Measurements from ENCODE around the gene HOXD8. TPM values are rescaled to one million over a fixed set of nuclear protein-coding genes. Genes with fewer than 3 reads are reported as not detected.

The HOXD8 gene
- total and polyA plus RNA-seq, 8 donors = 0.32 to 2.9 (median 1.8) TPM

DNA sequence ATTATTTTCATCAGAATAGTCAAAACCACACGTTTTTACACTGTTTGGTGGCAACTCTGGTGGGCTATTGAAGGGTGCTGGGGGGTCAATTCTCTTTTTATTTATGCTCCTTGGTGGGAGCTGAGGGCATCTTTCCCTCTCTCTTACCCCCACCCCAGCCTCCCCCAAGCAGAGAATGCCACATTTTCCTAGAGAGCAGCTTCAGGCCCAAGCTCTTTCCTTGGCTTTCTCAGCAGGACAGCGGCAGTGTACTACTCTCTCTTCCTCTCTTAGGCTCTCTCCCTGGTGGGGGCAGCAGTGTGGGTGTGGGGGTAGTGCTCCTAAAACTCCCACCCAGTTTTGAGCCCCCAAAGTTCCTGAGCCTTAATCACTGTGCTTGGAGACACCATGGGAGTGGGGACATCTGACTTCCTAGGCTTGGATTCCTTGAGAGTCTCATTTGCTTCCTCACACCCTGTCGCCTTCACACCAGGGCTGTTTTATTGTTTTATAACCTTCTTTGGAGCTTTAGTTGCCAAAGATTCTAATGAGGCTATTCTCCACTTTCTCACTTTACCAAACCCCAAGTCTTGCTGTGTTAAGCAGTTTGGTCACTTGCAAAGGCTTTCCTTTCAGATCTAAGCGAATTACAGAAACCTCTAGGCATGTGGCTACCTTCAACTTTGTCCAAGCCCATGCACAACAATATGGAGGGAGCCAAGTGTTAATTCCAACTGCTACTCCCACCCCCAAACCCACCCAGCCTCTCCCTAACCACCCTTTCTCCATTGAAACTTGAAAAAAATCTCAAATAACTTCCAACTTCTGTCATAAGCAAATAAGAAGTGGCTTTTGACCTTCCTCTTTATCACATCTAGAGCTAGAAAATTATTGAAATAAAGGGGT is 15.8 kb downstream of the HOXD8 start:
- peaks cover 0 to 6% of the 10 kb centered on the region in 2 donors for H3K4me1 ChIP-seq
- TF ChIP-seq, protein P1, sequence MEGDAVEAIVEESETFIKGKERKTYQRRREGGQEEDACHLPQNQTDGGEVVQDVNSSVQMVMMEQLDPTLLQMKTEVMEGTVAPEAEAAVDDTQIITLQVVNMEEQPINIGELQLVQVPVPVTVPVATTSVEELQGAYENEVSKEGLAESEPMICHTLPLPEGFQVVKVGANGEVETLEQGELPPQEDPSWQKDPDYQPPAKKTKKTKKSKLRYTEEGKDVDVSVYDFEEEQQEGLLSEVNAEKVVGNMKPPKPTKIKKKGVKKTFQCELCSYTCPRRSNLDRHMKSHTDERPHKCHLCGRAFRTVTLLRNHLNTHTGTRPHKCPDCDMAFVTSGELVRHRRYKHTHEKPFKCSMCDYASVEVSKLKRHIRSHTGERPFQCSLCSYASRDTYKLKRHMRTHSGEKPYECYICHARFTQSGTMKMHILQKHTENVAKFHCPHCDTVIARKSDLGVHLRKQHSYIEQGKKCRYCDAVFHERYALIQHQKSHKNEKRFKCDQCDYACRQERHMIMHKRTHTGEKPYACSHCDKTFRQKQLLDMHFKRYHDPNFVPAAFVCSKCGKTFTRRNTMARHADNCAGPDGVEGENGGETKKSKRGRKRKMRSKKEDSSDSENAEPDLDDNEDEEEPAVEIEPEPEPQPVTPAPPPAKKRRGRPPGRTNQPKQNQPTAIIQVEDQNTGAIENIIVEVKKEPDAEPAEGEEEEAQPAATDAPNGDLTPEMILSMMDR (IDR thresholded peaks at IDR 0.05) = no peak
- intact Hi-C loops (cut with DNase I) = loop anchor here in 1 of 2 donors (10.0 kb wide), 1 partner anchor 309 kb away; no protein-coding TSS in a partner anchor
- H3K36me3 ChIP-seq = no peaks in the 10 kb centered on the region
- H3K9me3 ChIP-seq = no peaks in the 10 kb centered on the region
- H3K27me3 ChIP-seq = peaks cover 69 to 100% of the 10 kb centered on the region in 2 donors
- H3K27ac ChIP-seq = no peak overlapping the region
- no peak overlapping the region for H3K4me3 ChIP-seq
- DNase-seq (no peak), ATAC-seq (no peak)

DNA sequence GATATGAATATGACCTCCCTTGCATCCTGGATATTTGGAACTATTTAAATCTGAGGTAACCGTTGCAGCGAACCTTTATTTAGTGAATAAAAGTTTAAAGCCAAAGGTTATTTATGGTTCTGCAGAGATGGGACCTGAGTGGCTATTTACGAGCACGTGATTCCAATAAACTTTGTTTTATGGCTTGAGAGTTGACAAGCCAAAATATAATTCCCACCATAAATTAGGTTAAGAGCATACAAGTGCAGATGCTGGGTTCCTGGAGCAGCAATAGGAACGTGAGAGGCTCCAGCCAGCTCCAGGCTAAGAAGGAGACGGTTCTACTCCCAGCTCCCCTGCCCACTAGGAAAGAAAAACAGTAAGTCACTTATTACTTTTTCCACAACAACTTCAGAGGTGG is 16.6 kb downstream of the HOXD8 start:
- Histone ChIP-seq H3K36me3 (no peaks in the 10 kb centered on the region), H3K27me3 (peaks cover 71 to 100% of the 10 kb centered on the region in 2 donors), H3K27ac (no peak overlapping the region), H3K4me3 (no peak overlapping the region), H3K4me1 (no peaks in the 10 kb centered on the region), H3K9me3 (no peaks in the 10 kb centered on the region)
- TF ChIP-seq, protein P1 (IDR thresholded peaks at IDR 0.05) = no peak
- DNase-seq = no peak
- ATAC-seq = no peak
- intact Hi-C loops (cut with DNase I) = loop anchor here in 1 of 2 donors (10.0 kb wide), 1 partner anchor 309 kb away; no protein-coding TSS in a partner anchor

DNA sequence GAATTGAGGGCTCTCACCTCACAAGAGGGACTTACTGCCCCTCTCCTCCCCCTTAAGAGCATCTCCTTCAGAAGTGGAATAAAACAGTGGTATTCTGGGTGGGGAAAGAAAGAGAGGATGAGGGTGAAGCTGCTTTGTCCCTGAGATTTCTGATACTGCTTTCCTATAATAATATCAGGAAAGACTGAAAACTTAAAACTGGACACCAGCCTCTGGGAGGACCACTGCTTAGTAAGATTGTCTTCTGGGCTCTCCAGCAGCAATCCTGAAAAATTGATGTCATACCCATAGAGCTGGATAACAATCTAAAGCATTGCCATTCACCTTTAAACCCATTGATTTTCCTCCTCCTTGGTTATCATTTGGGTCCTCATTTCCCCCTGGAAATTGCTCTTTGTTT is 17.1 kb downstream of the HOXD8 start:
- intact Hi-C loops (cut with DNase I) = loop anchor here in 1 of 2 donors (10.0 kb wide), 1 partner anchor 308 kb away; no protein-coding TSS in a partner anchor
- ATAC-seq = no peak
- H3K27me3 ChIP-seq = peaks cover 71 to 100% of the 10 kb centered on the region in 2 donors
- H3K4me3 ChIP-seq = no peak overlapping the region
- H3K36me3 ChIP-seq = no peaks in the 10 kb centered on the region
- no peaks in the 10 kb centered on the region for H3K4me1 ChIP-seq
- no peak for DNase-seq
- TF ChIP-seq, protein P1 (IDR thresholded peaks at IDR 0.05) = no peak
- no peak overlapping the region for H3K27ac ChIP-seq
- H3K9me3 ChIP-seq = no peaks in the 10 kb centered on the region

DNA sequence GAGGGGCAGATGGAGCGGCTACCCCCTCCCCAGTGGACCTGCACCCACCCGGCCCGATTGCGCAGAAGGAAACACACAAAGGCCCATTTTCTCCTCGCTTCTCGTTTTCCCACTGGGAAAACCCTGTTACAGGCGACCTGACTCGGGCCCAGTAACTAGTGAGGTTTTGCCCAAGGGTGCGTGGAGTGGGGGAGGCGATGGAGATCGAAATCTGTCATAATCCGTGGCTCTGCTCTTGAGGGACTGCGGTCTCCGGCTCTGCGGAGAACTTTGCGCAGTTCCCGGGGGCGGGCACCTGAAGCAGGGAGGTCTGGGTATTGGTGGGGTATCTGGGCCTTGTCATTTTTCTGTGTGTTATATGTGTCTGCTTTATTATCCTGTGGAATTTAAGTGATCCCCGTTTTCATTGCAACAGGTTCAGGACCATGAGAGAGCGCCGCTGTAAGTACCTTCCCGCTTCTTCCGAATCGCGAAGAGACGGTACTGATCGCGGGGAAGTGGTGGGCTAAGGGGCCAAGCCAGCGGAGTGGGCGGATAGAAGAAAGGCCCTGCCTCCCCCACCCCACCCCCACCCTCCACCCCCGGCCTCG is 17.8 kb downstream of the HOXD8 start:
- Histone ChIP-seq H3K9me3 (no peaks in the 10 kb centered on the region), H3K27me3 (peaks cover 77 to 100% of the 10 kb centered on the region in 2 donors), H3K4me1 (no peaks in the 10 kb centered on the region), H3K27ac (no peak overlapping the region), H3K4me3 (no peak overlapping the region), H3K36me3 (no peaks in the 10 kb centered on the region)
- DNase-seq = no peak
- intact Hi-C loops (cut with DNase I) = loop anchor here in 1 of 2 donors (10.0 kb wide), 1 partner anchor 307 kb away; no protein-coding TSS in a partner anchor
- TF ChIP-seq, protein P1 (IDR thresholded peaks at IDR 0.05) = no peak
- ATAC-seq = no peak

Measured in left lung (tissue), 10 donors.